Suprapubic skin (tissue), 3 donors: ENCODE measurements around the gene MYCBP2.

Experiments
- CTCF ChIP-seq, 2 donors: fragments of 200-600 bp in 1 of 2; fragments of 450-650 bp in 1 of 2; sonication (generic) in 1 of 2; IDR thresholded peaks; one replicate each; pipeline ENCODE4 v1.5.1; 2016 to 2019; ENCODE audit warnings: antibody characterized with exemption in 2 of 2, mild to moderate bottlenecking in 1 of 2, moderate library complexity in 1 of 2
- POLR2AphosphoS5 ChIP-seq, 3 donors: sonication (generic); formaldehyde crosslinking; IDR thresholded peaks; one replicate each; pipeline ENCODE4 v1.6.1; 2017; ENCODE audit warnings: antibody characterized with exemption in 3 of 3

- TF ChIP-seq CTCF (IDR thresholded peaks at IDR 0.05) (no peak), POLR2AphosphoS5 (IDR thresholded peaks at IDR 0.05) (no peak)
These were observed 213.4 kb downstream of the MYCBP2 start for GRCh38 chr13:77113496-77113895.
